Stimulated activated CD8-positive, alpha-beta memory T cell treated with anti-CD3 and anti-CD28 coated beads, Interleukin-12 subunit alpha, Interleukin-12 subunit beta, amount 100 ng/mL, for 24 hours (primary cell): Measurements from ENCODE around the gene TRPT1.
A peak's percentile ranks its signal among the peaks of the same experiment; 100 is the strongest.

Experiments
- DNase-seq: peaks from one replicate; pipeline ENCODE4 v3.0.0-alpha.2; 2020; ENCODE audit errors: extremely low read depth

The TRPT1 gene, protein sequence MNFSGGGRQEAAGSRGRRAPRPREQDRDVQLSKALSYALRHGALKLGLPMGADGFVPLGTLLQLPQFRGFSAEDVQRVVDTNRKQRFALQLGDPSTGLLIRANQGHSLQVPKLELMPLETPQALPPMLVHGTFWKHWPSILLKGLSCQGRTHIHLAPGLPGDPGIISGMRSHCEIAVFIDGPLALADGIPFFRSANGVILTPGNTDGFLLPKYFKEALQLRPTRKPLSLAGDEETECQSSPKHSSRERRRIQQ

DNA sequence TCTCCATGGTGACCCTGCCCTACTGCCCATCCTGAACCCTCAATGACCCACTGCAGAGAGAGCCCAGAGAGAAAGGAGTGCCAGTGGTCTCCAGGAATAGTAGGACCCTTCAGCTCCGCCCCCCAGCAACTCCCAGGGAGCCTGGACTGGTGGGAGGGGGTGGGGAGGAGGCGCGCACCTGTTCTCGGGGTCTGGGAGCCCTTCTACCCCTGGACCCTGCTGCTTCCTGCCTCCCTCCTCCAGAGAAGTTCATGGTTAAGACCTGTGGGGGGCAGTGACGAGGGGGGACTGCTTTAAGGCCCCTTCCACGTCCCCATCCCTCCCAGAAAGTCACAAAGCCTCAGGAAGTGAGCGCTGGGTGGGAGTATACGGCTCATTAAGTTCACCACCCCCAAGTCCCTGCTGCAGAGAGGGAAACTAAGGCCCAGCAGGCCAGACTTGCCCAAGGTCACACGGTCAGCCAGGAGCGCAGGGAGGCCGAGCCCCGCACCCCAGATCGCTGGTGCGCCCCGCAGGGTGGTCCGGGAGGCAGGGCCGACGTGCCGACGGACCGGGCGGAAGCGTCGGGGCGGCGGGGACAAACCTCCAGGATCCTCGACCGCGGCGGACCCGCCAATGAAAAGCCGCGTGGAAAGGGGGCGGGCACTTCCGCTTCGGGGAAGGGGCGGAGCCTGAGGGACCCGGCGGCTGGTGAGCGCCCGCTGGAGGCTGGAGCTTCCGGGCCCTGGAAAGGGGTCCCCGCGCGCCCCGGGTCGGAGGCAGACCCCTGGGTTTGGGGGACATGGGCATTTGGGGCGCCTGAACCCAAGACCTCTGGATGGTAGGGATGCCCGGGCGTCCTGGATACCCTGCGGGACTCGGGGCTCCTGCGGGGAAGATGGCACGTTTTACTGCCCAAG lies at the start of gene TRPT1, which contains the start of gene NUDT22:
TRPT1 (minus strand) TSS at position 579 of the 899 bp plus-strand sequence; CDS start at position 253, 326 bp downstream.
NUDT22 (plus strand) TSS at position 667 of the 899 bp plus-strand sequence. CDS start 379 bp downstream, outside the sequence.
- DNase-seq = peak; percentile 87

DNA sequence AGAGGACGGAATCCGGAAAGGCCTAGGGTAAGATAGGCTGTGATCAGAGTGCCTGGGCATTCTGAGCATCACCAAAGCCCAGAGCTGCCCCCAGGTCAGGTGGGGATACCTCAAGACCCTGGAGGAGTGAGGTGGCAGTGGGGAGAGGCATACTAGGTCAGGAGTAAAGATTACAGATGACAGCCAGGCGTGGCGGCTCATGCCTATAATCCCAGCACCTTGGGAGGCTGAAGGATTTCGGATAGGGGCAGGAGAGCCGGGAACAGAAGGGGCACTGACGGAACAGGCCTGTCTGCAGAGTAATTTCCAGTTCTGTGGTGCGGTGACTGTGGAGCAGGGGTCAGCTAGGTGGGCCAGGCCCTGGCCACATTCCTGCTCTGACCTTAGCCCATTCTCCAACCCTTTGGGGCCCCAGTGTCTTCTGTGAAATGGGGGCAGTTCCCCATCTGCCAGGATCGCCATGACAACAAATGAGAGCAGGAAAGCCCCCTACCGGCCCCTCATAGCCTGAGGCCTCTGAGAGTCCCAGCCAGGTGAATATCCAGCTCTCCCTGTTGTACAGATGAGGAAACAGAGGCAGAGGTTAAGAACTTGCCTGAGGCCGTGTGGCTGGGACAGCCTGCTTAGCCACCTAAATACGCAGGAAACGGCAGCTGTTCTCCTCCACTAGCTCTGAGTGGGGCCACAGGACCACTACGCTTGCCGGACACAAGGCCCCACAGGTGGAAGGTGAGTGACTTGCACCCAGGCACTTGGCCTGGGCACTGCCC lies 49.2 kb upstream of the TRPT1 start:
- no peak for DNase-seq

DNA sequence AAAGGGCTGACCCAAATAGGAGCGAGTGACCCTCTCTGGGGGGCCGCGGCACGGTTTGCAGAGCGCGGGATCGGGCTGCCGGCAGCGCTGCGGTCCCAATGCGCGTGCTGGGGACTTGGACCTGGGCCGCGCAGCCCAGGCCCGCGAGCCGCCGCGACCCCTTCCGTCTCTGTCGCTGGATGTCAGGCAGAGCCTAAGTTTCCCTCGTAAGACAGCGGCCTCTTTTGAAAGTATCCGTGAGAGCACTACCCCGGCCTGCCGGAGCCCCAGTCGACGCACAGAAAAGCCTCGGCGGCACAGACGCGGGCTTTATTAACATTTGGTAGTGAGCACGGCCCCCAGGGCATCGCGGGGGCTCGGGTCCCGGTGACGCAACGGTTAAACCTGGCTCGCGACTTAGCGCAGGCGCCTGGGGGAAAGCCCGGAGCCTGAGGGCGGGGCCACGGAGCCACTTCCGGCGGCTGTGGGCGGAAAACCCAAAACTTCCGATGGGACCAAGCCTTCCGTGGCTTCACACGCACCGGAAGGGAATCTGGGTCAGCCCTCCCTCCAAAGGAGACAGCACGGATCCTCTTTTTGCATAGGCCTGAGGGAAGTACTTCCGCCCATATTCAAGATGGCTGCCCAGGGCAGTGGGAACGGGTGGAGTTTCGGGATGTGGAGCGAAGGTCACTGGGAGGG lies 43.7 kb upstream of the TRPT1 start:
- peak; percentile 92 for DNase-seq

DNA sequence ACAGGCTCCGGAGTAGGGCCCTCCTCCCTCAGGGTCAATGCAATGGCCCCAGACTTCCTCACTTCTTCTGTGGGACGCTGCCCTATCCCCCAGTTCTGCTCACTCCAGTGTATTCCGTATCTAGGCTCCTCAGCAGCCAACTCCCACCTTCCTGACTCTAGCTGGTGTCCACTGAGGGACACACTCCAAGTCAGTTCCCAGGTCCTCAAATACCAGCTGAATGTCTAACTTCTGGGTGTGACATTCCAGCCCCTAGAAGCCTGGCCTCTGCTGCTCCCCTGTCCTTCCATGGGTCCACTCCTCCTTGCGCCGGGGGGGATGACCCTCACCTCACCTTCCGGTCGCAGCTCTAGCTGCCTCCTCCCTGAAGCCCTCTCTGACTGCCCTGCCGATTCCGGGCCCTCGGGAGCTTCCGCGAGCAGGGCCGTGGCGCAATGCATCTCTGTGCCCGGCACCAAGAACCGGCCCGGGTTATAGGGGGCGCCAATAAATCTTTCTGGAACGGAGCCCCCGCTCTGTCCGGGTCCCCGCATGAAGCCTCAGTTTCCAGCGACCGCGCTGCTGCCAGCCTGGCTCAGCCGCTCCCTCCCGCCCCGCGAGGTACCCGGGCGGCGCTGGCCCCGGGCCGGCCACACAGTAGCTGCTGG lies 43.0 kb upstream of the TRPT1 start:
- DNase-seq = no peak

DNA sequence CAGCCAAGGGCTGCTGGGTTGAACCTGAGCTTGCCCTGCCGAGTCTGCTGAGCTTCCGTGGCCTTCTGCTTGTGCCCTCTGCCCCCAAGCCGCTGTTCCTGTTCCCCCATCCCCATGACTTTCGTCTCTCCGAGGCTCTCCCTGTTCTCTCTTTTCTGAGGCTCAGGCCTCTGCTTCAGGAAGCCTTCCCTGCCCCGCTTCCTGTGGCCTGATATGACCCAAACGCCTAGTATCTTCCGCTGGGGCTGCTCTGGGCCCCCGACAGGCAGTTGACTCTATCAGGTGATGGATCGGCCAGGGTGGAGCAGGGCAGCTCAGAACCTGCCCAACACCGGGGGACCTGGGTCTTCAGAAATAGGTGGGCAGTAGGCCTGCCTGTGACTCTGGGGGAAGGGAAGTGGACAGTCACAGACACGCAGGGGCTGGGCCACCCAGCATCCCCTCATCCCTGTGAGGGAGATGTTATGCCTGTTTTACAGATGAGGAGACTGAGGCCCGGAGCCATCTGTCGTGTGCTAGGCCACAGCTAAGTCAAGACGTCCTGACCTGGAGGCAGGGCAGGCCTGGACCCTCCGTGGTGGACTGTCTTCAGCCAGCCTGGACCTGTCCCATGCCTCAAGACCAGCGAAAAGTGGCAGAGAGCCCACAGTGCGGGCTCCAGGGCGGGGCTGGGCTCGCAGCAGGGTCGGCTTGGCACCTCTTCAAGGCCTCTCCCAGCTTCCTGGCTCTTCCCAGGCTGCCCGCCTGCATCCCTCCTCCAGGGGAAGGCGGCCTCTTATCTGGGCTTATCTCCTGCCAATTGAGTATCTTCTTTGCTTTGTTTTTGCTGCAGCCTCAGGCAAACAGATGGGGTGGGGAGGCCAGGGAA lies 42.3 kb upstream of the TRPT1 start:
- no peak for DNase-seq

DNA sequence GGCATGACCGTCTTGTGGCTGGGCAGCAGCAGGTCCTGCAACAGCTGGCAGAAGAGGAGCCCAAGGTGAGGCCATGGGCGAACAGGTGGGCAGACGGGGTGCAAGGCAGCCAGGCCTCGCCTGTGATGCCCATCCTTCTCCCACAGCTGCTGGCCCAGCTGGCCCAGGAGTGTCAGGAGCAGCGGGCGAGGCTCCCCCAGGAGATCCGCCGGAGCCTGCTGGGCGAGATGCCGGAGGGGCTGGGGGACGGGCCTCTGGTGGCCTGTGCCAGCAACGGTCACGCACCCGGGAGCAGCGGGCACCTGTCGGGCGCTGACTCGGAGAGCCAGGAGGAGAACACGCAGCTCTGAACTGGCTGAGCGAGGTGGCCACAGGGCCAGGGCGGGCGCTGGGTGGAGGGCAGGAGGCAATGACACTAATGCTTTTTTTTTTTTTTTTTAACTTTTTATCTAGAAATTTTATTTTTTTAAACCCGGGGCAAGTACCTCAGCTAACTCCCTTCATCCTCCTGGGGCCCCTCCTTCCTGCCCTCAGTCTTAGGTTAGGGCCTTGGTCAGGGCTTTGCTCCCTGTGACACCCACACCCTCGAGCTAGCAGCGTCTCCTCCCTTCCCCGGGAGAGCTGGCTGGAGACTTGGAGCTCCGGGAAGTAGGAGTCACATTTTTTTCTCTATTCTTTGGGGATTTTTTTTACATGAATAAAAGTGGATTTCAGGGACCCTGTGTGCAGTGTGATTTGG lies 41.4 kb upstream of the TRPT1 start:
- no peak for DNase-seq

DNA sequence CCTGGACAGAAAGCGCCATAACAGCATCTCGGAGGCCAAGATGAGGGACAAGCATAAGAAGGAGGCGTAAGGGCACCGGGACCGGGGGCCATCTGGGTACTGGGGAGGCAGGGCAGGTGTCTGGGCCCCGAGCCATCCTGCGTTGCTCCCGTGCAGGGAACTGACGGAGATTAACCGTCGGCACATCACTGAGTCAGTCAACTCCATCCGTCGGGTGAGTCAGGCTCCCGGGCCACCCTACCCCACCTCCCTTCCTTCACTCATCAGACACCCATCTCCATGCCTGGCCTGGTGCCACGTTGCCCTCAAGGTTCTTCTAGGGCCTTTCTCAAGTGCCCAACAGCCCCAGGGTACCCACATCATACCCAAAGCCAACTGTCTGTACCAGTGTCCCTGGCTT lies 40.4 kb upstream of the TRPT1 start:
- no peak for DNase-seq

DNA sequence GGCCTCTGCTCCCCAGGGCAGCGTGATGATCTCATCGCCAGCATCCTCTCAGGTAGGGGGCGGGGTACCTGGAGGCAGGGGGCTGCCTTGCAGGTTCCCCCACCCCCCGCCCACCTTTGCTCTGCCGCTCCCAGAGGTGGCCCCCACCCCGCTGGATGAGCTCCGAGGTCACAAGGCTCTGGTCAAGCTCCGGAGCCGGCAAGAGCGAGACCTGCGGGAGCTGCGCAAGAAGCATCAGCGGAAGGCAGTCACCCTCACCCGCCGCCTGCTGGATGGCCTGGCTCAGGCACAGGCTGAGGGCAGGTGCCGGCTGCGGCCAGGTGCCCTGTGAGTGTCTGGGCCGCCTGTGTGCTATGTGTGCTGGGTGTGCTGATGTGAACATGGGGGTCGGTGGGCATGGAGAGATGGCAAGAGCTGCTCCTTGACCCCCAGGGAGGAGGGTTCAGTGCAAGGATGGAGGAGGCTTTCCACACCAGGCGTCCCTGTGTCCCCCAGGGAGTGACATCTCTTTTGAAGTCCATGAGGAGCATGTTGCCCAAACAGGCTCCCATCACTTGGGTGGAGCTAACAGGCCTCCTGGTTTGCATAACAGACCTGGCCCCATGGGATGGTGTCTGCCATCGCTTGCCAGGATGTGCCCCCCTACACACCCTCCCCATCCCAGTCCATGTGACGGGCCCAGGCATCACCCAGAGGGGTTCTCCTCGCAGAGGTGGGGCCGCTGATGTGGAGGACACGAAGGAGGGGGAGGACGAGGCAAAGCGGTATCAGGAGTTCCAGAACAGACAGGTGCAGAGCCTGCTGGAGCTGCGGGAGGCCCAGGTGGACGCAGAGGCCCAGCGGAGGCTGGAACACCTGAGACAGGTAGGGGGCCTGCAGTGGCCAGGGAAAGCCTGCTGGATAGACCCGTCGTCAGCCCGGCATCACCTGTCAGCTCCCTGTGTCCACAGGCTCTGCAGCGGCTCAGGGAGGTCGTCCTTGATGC lies 39.5 kb upstream of the TRPT1 start:
- DNase-seq = no peak

DNA sequence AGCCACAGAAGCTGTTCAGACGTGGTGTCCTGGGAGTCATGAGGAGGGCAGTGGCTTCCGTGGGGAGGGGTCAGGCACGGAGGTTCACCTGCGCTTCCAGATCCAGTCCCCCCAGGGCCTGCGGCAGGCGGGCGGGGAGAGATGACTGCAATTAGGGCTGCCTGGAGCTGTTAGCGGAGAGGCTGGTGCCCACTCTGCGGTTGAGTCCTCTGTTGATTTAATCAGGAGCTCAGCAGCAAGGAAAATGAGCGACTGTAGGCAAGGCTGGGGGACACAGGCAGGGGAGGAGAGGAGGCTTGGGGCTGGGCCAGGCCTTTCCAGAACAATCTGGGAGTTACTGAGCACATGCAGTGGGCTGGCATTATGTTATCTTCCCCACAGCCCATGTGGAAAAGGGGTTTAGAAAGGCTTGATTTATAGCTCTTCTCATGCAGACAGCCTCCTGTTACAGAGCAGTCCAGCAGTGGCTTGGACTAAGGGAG lies 38.4 kb upstream of the TRPT1 start:
- no peak for DNase-seq

DNA sequence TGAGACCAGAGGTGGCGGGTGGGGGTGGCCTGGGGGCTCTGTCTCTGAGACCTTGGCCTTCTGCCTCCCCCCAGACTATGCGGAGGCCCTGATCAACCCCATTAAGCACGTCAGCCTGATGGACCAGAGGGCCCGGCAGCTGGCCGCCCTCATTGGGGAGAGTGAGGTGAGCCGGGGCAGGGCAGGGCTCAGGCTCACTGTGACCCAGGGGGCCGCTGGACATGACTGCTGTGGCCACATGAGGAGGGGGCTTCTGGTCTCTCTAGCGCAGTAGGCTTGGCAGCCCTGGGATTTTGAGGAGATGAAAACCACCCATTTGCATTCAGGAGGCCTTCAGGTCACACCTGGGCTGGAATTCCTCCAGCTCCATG lies 37.9 kb upstream of the TRPT1 start:
- no peak for DNase-seq

DNA sequence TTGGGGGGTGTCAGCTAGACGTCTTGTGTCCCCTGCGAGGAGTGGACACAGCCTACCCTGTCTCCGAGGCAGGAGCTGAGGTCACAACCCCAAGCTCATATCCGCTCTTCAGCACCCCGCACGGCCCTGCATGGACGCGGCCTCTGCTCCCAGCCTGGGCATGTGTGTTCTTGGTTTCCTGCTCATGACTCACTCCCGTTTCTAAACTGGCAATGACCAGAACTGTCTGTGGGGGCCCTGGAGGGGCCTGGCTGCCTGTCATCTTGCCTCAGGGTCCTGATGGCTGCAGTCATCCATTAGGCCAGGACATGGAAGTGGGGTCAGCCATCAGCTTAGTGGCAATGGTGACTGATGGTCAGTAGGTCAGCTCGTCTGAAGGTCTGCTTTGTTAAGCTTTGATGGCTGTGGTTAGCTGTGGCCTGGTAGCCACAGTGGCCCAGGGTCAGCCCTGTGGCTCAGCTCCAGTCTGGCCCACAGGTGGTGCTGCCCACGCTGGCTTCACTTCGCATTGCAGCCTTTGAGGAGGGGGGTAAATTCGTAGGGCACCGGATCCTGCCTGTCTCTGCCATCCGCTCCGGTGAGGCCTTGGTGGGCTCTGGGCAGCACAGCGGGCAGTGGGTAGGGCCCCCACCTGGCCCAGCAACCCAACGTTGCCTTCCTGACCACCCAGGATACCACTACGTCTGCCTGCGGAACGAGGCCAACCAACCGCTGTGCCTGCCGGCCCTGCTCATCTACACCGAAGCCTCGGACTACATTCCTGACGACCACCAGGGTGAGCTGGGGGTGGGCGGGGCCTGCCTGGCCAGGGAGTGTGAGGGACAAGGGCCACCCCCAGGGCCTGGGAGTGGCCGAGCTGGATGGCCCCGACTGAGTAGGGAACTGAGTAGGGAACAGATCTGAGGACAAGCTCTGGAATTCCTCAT lies 37.3 kb upstream of the TRPT1 start:
- no peak for DNase-seq

DNA sequence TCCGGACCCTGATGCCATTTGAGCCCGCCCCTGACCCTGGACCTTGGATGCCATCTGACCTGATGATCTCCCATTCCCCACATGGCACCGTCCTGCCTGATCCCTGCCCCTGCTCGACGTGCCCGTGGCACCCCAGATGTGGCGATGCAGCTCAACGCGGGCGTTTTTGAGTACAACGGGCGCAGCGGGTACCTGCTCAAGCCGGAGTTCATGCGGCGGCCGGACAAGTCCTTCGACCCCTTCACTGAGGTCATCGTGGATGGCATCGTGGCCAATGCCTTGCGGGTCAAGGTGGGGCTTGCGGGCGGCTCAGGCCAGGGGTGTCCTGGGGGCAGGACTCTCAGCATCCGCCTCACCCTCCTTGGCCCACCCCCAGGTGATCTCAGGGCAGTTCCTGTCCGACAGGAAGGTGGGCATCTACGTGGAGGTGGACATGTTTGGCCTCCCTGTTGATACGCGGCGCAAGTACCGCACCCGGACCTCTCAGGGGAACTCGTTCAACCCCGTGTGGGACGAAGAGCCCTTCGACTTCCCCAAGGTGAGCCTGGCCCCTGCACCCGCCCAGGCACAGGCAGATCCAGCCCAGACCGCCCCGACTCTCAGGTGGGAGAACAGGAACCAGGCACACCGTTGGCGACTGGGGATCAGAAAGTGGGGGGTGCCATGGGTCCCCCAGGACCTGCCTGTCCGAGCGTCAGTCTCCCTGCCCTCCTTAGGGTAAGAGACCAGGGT lies 36.5 kb upstream of the TRPT1 start:
- no peak for DNase-seq

DNA sequence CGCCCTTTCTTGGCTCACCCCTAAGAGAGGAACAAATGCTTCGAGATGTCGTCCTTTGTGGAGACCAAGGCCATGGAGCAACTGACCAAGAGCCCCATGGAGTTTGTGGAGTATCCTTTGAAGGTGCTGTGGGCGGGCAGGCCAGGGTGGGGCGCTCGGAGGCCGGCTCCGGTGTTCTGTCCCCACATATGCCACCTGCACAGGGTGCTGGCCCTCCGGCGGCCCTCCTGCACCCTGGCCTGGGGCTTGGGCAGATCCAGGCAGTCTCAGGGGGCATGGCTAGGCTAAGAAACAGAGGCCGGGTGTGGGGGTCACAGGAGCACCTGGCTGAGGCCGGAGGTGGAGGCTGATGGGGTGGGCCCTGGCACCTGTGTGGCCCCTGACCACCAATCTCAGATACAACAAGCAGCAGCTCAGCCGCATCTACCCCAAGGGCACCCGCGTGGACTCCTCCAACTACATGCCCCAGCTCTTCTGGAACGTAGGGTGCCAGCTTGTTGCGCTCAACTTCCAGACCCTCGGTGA lies 35.6 kb upstream of the TRPT1 start:
- no peak for DNase-seq

DNA sequence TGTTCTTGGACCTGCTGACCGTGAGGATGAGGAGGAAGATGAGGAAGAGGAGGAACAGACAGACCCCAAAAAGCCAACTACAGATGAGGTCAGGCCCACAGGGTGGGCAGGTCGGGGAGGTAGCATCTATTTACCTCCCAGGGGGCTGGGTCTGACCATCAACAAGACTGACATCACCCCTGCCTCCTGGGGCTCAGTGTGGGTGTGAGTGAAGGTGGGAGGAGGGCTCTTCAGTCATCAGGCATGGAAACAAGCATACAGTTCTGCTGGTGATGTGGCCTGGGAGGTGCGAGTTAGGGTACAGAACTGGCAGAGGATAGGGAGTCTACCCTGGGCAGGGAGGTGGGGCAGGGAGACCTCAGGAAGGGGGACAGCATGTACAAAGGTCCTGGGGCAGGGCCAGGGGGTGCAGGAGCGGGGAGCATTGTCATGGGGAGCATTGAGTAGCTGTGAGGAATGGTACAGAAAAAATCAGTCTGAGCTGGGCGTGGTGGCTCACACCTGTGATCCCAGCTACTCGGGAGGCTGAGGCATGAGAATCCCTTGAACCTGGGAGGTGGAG lies 34.2 kb upstream of the TRPT1 start:
- DNase-seq = no peak

DNA sequence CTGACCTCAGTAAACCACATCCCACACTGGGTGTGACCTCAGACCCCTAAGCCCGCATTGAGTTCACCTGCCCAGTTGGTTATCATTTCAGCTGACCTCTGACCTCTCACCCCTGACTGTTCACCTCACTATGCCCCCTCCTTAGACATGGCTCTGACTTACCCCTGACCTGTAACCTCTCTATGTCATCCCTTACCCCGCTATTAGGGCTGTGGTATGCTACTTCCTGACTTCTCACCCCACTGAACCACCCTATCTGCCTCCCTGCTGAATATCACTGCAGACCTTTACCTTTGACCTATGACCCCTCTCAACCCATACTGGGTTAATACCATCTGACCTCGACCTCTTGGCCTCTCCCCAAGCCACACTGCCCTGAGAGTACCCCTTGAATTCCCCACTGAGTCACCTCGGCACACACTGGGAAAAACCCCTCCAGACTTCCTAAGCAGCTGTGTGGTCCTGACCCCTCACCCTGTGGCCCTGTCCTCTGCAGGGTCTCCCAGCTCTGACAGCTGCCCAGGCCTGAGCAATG lies 33.6 kb upstream of the TRPT1 start:
- DNase-seq = no peak
